Tibial nerve (tissue), 4 donors: ENCODE data around the gene TMIGD1. TPM values are rescaled to one million over a fixed set of nuclear protein-coding genes. Genes with fewer than 3 reads are reported as not detected.

Experiments used
- DNase-seq, 2 donors: peaks; one replicate each; pipeline ENCODE4 v3.0.0-alpha.2; 2019; ENCODE audit warnings: low spot score in 2 of 2
- H3K27ac ChIP-seq, 4 donors: fragments of 200-600 bp; sonication (generic) in 3 of 4; one replicate each; pipeline ENCODE4 v1.5.1; 2017 to 2019; ENCODE audit warnings: mild to moderate bottlenecking in 1 of 4
- H3K27me3 ChIP-seq, 2 donors: fragments of 200-600 bp; sonication (generic) in 1 of 2; one replicate each; pipeline versions ENCODE4 v1.5.1 to v1.6.0; 2017 to 2019
- H3K36me3 ChIP-seq, 3 donors: fragments of 200-600 bp; sonication (generic); one replicate each; pipeline ENCODE4 v1.5.1; 2018 to 2019
- H3K4me1 ChIP-seq, 4 donors: fragments of 200-600 bp; sonication (generic) in 3 of 4; one replicate each; pipeline ENCODE4 v1.5.1; 2017 to 2019
- H3K4me3 ChIP-seq, 4 donors: fragments of 200-600 bp; sonication (generic) in 3 of 4; one replicate each; pipeline ENCODE4 v1.5.1; 2017 to 2019; ENCODE audit warnings: mild to moderate bottlenecking in 1 of 4, moderate library complexity in 1 of 4
- H3K9me3 ChIP-seq, 4 donors: fragments of 200-600 bp; sonication (generic) in 3 of 4; one replicate each; pipeline ENCODE4 v1.5.1; 2017 to 2019
- EP300 ChIP-seq, 2 donors: sonication (generic); formaldehyde crosslinking; IDR thresholded peaks; one replicate each; pipeline ENCODE4 v1.6.1; 2017; ENCODE audit warnings: antibody characterized with exemption in 2 of 2, mild to moderate bottlenecking in 1 of 2
- POLR2A ChIP-seq, 2 donors: fragments of 450-650 bp; IDR thresholded peaks; one replicate each; pipeline ENCODE4 v1.6.1; 2017; ENCODE audit warnings: antibody characterized with exemption in 2 of 2, mild to moderate bottlenecking in 2 of 2, moderate library complexity in 2 of 2
- WGBS, 2 donors: methylation state at CpG; one replicate each; pipeline ENCODE4 v1.1.5; 2018; 5-methylcytosine and 5-hydroxymethylcytosine counted together
- total RNA-seq, 4 donors: library from RNA; depleted of rRNA; stranded (reverse); fragments of >200 nt; gene quantifications; one replicate each; pipeline ENCODE4 v1.1.0, GENCODE V29; 2016
- TF ChIP-seq, protein P1 (sequence below), 5 experiments: fragments of 200-600 bp in 3 of 5; fragments of 450-650 bp in 2 of 5; sonication (generic) in 3 of 5; IDR thresholded peaks; one replicate each; pipeline ENCODE4 v1.5.1; 2016 to 2019; ENCODE audit warnings: antibody characterized with exemption in 5 of 5, mild to moderate bottlenecking in 3 of 5, moderate library complexity in 2 of 5

The TMIGD1 gene
- total RNA-seq, 4 donors from 2014 or later, result not detected

DNA sequence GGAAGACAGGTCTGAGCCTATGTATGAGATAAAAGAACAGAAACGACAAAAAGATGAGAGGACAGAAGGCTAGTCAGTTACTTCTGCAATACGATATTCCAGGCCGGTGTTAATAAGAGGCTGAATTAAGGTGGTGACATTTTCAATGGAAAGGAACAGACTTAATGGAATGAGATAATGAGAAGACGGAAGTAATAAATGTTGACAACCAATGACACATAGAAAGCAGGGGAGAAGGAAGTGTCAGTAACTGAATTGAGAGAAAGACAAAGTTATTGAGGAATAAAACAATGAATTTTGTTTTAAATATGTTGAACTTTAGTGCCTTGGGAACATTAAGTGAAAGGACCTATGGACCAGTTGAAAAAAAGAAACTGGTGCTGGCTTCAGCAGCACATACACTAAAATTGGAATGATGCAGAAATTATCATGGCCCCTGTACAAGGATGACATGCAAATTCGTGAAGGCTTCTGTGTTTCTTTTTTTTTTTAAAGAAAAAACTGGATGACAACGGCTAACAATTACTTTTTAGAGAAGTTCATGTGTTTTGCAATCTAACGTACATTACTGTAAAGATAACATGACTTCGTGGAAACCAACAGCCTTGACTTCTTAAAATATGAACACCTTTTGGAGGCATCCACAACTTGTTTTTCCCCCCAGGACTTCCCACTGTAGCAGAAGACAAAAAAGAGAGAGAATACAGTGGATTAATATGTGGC, 26.4 kb upstream of the TMIGD1 start:
- H3K4me1 ChIP-seq, result no peaks in the 10 kb centered on the region
- H3K27me3 ChIP-seq, result no peaks in the 10 kb centered on the region
- WGBS, 2 donors, result 76 to 79% methylated on average over 8 of the region's 8 CpGs
- no peak overlapping the region for H3K4me3 ChIP-seq
- DNase-seq, result no peak
- peaks cover 0 to 17% (median 0%) of the 10 kb centered on the region in 4 donors for H3K9me3 ChIP-seq
- TF ChIP-seq EP300 (IDR thresholded peaks at IDR 0.05) (no peak), POLR2A (IDR thresholded peaks at IDR 0.05) (no peak)
- TF ChIP-seq, protein P1, sequence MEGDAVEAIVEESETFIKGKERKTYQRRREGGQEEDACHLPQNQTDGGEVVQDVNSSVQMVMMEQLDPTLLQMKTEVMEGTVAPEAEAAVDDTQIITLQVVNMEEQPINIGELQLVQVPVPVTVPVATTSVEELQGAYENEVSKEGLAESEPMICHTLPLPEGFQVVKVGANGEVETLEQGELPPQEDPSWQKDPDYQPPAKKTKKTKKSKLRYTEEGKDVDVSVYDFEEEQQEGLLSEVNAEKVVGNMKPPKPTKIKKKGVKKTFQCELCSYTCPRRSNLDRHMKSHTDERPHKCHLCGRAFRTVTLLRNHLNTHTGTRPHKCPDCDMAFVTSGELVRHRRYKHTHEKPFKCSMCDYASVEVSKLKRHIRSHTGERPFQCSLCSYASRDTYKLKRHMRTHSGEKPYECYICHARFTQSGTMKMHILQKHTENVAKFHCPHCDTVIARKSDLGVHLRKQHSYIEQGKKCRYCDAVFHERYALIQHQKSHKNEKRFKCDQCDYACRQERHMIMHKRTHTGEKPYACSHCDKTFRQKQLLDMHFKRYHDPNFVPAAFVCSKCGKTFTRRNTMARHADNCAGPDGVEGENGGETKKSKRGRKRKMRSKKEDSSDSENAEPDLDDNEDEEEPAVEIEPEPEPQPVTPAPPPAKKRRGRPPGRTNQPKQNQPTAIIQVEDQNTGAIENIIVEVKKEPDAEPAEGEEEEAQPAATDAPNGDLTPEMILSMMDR (IDR thresholded peaks at IDR 0.05), result no peak
- H3K27ac ChIP-seq, result no peak overlapping the region
- no peaks in the 10 kb centered on the region for H3K36me3 ChIP-seq

DNA sequence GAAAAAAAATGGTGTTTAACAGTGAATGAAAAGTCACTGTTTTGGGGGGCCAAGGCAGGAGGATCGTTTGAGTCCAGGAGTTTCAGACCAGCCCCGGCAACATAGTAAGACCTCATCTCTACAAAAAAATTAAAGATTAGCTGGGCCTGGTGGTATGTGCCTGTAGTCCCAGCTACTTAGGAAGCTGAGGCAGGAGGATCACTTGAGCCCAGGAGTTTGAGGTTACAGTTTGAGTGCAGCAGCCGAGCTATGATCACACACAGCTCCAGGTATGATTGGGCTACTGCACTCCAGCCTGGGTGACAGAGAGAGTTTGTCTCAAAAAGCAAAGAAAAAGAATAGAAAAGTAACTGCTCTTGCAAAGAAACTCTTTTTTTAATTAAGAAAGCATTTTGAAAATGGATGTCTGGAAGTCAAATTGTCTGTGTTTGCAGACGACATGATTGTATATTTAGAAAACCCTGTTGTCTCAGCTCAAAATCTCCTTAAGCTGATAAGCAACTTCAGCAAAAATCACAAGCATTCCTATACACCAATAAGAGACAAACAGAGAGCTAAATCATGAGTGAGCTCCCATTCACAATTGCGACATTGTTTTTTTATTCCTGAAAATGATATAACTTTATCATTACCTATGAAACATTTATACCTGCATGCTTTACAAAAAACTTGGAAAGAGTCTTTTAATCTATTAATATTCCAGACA, 24.4 kb upstream of the TMIGD1 start:
- no peak overlapping the region for H3K4me3 ChIP-seq
- peaks cover 0 to 17% (median 0%) of the 10 kb centered on the region in 4 donors for H3K9me3 ChIP-seq
- WGBS, 2 donors, result 66 to 73% methylated on average over 5 of the region's 5 CpGs
- DNase-seq, result no peak
- H3K36me3 ChIP-seq, result no peaks in the 10 kb centered on the region
- H3K27me3 ChIP-seq, result no peaks in the 10 kb centered on the region
- TF ChIP-seq POLR2A (IDR thresholded peaks at IDR 0.05) (no peak), EP300 (IDR thresholded peaks at IDR 0.05) (no peak)
- TF ChIP-seq, protein P1 (IDR thresholded peaks at IDR 0.05), result no peak
- no peak overlapping the region for H3K27ac ChIP-seq
- no peaks in the 10 kb centered on the region for H3K4me1 ChIP-seq

DNA sequence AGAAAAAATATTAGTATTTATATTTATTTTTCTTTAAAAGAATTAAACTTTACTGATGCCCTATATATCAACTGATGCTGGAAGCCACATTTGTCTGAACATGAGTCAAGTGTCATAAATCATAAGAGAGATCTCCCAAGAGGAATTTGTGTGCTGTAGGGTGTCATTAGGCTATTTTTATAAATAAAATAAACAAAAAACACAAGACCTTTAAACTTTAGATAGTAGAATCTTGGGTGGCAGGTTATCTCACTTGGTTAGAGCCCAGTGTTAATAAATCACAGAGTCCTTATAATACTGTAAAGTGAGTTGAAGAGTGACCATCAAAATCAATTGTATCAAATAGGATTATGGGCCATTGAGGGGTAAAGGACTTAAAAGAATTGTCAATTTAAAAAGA, 23.6 kb upstream of the TMIGD1 start:
- no peak for DNase-seq
- Histone ChIP-seq H3K27me3 (no peaks in the 10 kb centered on the region), H3K27ac (no peak overlapping the region), H3K4me3 (no peak overlapping the region), H3K36me3 (no peaks in the 10 kb centered on the region), H3K4me1 (no peaks in the 10 kb centered on the region), H3K9me3 (peaks cover 0 to 14% (median 0%) of the 10 kb centered on the region in 4 donors)
- no peak for TF ChIP-seq POLR2A (IDR thresholded peaks at IDR 0.05)
- TF ChIP-seq EP300 (IDR thresholded peaks at IDR 0.05), result no peak
- TF ChIP-seq, protein P1 (IDR thresholded peaks at IDR 0.05), result no peak

DNA sequence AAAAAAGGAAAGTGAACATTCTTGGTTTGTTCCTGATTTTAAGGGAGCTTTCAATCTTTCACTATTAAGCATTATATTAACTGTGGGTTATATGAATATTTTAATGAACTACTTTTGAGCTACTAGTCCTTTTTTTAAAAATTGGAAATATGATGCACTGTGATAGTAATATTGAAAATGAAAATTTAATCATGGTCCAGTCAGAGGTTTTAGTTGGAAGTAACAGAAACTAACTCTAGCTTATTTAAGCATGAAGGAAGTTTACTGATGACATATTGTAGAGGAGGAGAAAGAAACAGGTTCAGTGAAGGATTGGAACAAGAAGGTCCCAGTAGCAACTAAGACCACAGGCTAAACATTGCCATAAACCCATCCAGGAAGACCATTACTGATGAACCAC, 20.8 kb upstream of the TMIGD1 start:
- Histone ChIP-seq H3K9me3 (no peaks in the 10 kb centered on the region), H3K36me3 (no peaks in the 10 kb centered on the region)
- no peak for DNase-seq

More for the DNA sequence above, 20.8 kb upstream of the TMIGD1 start:
- no peak overlapping the region for H3K27ac ChIP-seq
- H3K4me3 ChIP-seq, result no peak overlapping the region
- TF ChIP-seq, protein P1 (IDR thresholded peaks at IDR 0.05), result no peak
- TF ChIP-seq EP300 (IDR thresholded peaks at IDR 0.05) (no peak), POLR2A (IDR thresholded peaks at IDR 0.05) (no peak)
- no peaks in the 10 kb centered on the region for H3K4me1 ChIP-seq
- H3K27me3 ChIP-seq, result no peaks in the 10 kb centered on the region
